HG03135 (cell line): ENCODE measurements around the gene ANKLE1.
A peak's percentile ranks its signal among the peaks of the same experiment; 100 is the strongest.

ENCODE experiments used
- ATAC-seq: cut with Tn5 transposase; IDR thresholded peaks from one replicate; pipeline ENCODE4 v1.9.1; 2021; ENCODE audit warnings: mild to moderate bottlenecking, moderate library complexity; ENCODE audit not compliant: unreplicated experiment

ANKLE1 gene

DNA sequence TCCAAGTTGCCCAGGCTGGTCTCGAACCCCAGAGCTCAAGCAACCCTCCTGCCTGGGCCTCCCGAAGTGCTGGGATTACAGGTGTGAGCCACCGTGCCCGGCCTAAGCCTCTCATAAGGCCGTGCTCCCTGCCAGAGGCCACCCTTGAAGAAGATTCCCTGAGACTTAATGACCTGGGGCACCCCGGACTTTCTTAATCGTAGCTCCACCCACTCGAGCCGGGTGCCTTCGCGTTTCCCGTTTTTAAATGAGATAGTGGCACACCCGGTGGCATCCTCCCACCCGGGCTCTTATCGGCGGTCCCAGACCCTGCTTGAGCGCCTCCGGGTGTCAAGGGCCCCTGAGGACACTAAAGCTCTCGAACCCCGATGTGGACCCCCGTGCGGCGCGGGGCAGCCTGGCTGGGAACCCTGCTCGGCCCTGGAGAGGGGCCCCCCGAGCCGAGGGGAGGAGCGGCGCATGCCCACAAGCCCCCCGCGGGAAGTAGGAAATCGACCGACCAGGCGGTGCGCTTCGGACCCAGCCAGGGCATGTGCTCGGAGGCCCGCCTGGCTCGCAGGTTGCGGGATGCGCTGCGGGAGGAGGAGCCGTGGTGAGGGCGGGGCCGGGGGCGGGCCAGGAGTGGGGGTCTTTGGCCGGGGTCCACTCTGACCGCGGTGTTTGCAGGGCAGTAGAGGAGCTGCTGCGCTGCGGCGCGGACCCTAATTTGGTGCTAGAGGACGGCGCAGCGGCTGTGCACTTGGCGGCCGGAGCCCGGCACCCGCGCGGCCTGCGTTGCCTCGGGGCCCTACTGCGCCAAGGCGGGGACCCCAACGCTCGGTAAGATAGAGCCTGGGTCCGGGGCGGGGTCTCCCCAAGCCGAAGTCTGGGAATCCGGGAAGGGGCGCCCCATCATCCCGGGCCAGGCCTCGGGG lies at the start of gene ANKLE1:
Gene ANKLE1, plus strand, starts transcription at position 511 of the 914 bp plus-strand sequence. Its CDS starts 20 bp downstream, at position 531.
- no peak for ATAC-seq

GRCh38 chr19:17232258-17232657 lies 49.4 kb upstream of the ANKLE1 start:
- ATAC-seq = no peak

- ATAC-seq = no peak
Measured at GRCh38 chr19:17234911-17235299, 46.8 kb upstream of the ANKLE1 start.

GRCh38 chr19:17235300-17235970 lies 46.3 kb upstream of the ANKLE1 start:
- ATAC-seq = peak; percentile 52

GRCh38 chr19:17235971-17236777 lies 45.5 kb upstream of the ANKLE1 start:
- no peak for ATAC-seq

DNA sequence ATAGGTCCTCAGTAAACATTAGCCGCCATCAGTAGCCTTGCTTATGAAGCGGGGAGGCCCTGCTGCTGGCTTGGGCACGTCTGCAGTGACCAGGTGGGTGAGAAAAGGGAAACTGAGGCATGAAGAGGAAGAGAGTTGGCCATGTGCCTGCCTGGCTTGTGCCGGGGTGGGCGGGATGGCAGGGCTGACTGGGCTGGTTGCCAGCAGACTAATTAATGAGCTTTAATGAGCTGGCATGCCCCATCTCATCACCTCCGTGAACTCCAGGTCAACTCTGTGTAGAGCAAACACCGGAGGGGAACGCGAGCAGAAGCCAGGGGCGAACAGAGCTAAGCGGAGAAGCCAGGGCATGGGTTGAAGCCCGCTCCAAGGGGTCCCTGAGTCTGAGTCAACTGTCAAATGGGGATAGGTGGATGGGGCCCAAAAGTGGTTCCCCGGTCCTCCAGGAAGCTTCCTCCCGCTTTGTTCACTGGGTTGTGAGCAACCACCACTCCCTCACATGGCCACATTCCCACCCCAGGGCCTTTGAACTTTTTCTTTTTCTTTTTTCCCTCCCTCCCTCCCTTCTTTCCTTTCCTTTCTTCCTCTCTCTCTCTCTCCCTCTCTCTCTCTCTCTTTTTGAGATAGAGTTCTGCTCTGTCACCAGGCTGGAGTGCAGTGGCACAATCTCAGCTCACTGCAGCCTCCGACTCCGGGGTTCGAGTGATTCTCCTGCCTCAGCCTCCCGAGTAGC lies 44.7 kb upstream of the ANKLE1 start:
- ATAC-seq = no peak

DNA sequence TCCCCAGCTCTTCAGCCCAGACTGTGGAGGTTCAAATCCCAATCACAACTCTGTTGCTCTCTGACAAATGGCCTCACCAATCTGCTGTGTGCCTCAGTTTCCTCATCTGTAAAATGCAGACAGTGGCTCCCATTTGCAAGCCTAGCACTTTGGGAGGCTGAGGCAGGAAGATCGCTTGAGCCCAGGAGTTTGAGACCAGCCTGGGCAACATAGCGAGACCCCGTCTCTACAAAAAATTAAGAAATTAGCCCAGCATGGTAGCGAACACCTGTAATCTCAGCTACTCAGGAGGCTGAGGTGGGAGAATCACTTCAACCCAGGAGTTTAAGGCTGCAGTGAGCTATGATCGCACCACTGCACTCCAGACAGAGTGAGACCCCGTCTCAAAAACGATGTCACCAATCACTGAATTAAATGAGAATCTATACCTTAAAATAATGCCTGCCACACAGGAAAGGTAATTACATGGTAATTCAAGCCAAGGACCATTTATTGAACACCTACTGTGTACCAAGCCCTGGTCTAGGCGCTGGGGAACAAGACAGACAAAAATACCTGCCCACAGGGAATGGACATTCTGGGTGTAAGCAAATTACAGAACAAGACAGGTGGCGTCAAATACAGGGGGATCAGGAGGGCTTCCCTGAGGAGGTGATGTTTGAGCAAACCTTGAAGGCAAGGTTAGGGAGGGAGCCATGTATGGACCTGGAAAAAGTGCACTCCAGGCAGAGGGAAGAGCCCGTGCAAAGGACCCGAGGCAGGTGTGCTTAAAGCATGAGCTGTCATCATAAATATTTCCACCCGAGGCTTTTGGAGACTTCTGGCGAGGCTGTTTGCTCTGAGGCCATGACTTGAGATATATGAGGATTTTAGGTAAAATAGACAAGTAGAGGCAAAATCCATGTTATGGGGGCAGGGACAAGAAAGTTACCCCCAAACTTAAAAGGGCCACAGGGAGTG lies 43.7 kb upstream of the ANKLE1 start:
- no peak for ATAC-seq

- no peak for ATAC-seq
Measured at GRCh38 chr19:17240062-17240752, 41.5 kb upstream of the ANKLE1 start.

- no peak for ATAC-seq
Measured at GRCh38 chr19:17240826-17241399, 40.8 kb upstream of the ANKLE1 start.

- ATAC-seq = no peak
Measured at GRCh38 chr19:17242431-17243208, 39.1 kb upstream of the ANKLE1 start.

- ATAC-seq = no peak
Measured at GRCh38 chr19:17243211-17243829, 38.4 kb upstream of the ANKLE1 start.

- ATAC-seq = no peak
Measured at GRCh38 chr19:17243830-17244617, 37.7 kb upstream of the ANKLE1 start.

- ATAC-seq = no peak
Measured at GRCh38 chr19:17244618-17245534, 36.8 kb upstream of the ANKLE1 start.

DNA sequence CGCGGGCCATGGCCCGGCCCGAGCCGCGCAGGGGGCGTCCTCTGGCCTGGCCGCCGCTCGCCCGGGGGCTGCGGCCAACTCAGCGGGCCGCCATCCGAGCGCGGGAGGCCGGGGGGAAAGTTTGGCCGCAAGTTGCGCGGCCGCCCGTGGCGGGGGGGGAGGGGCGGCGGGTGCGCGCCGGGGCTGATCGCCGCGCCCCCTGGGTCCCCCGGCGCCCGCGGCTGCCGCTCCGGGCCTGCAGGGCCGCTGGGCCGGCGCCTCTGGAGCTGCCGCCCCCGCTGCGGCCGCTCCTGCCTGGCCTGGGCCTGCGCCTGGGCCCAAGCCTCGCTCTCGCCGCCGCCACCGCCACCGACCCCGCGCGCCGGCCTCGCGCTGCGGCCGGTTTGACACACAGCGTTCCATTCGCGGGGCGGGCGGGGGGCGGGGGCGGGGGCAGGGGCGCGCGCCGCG lies 36.1 kb upstream of the ANKLE1 start, which contains the start of gene NR2F6:
Gene NR2F6, minus strand, starts transcription at position 385 of the 450 bp plus-strand sequence. CDS start 699 bp downstream, outside the sequence.
- ATAC-seq = peak; percentile 6
